Measurements from ENCODE around the gene ATP8A2.

DNA sequence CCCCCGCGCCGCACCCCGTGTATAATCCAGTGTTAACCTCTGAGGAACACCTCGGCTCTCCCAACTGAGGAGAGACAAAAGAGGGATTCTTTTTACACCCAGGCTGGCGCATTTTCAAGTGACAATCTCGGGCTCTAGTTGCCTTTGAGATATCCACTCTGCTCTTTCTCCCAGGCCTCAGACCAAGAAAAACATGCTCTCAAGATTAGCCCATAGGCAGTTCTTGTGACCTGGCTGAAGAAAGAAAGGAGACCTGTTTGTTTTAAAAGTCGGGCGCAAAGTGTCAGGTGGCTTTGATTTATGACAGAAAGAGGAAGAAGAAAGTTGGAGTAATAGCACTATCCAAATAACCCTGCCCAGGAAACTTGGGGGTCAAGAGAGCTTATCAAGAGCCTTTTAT is 652.8 kb downstream of the ATP8A2 start:
- TF ChIP-seq, protein P1, sequence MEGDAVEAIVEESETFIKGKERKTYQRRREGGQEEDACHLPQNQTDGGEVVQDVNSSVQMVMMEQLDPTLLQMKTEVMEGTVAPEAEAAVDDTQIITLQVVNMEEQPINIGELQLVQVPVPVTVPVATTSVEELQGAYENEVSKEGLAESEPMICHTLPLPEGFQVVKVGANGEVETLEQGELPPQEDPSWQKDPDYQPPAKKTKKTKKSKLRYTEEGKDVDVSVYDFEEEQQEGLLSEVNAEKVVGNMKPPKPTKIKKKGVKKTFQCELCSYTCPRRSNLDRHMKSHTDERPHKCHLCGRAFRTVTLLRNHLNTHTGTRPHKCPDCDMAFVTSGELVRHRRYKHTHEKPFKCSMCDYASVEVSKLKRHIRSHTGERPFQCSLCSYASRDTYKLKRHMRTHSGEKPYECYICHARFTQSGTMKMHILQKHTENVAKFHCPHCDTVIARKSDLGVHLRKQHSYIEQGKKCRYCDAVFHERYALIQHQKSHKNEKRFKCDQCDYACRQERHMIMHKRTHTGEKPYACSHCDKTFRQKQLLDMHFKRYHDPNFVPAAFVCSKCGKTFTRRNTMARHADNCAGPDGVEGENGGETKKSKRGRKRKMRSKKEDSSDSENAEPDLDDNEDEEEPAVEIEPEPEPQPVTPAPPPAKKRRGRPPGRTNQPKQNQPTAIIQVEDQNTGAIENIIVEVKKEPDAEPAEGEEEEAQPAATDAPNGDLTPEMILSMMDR (IDR thresholded peaks at IDR 0.05 in 2 of 3, conservative IDR thresholded peaks at IDR 0.05 in 1 of 3; ENCODE audit: insufficient read depth in 2 of 3, low read depth in 1 of 3, low read length in 3 of 3): no peak
- TF ChIP-seq SIN3A (IDR thresholded peaks at IDR 0.05; ENCODE audit: borderline replicate concordance in 2 of 2, control insufficient read depth in 1 of 2, low read depth in 2 of 2, low read length in 2 of 2) (no peak), POLR2A (conservative IDR thresholded peaks at IDR 0.05) (no peak), EP400 (IDR thresholded peaks at IDR 0.05) (no peak), TGIF2 (CRISPR knock-in tag; IDR thresholded peaks at IDR 0.05) (no peak), POLR2AphosphoS2 (IDR thresholded peaks at IDR 0.05; ENCODE audit: low read length) (no peak), SREBF1 (IDR thresholded peaks at IDR 0.05; ENCODE audit: borderline replicate concordance, low read depth, low read length) (no peak)

All from K562 (cell line).